ENCODE measurements around the gene SPINK14. TPM values are rescaled to one million over a fixed set of nuclear protein-coding genes. Genes with fewer than 3 reads are reported as not detected.
A peak's percentile ranks its signal among the peaks of the same experiment; 100 is the strongest.

SPINK14 gene
- total and polyA plus RNA-seq, 2 of the 13 experiments (the other 11 are each of a cell fraction or from before 2014, with no cell fraction given) = not detected

GRCh38 chr5:148147415-148147814 is 20.9 kb upstream of the SPINK14 start (continued):
- TF ChIP-seq, protein P1, sequence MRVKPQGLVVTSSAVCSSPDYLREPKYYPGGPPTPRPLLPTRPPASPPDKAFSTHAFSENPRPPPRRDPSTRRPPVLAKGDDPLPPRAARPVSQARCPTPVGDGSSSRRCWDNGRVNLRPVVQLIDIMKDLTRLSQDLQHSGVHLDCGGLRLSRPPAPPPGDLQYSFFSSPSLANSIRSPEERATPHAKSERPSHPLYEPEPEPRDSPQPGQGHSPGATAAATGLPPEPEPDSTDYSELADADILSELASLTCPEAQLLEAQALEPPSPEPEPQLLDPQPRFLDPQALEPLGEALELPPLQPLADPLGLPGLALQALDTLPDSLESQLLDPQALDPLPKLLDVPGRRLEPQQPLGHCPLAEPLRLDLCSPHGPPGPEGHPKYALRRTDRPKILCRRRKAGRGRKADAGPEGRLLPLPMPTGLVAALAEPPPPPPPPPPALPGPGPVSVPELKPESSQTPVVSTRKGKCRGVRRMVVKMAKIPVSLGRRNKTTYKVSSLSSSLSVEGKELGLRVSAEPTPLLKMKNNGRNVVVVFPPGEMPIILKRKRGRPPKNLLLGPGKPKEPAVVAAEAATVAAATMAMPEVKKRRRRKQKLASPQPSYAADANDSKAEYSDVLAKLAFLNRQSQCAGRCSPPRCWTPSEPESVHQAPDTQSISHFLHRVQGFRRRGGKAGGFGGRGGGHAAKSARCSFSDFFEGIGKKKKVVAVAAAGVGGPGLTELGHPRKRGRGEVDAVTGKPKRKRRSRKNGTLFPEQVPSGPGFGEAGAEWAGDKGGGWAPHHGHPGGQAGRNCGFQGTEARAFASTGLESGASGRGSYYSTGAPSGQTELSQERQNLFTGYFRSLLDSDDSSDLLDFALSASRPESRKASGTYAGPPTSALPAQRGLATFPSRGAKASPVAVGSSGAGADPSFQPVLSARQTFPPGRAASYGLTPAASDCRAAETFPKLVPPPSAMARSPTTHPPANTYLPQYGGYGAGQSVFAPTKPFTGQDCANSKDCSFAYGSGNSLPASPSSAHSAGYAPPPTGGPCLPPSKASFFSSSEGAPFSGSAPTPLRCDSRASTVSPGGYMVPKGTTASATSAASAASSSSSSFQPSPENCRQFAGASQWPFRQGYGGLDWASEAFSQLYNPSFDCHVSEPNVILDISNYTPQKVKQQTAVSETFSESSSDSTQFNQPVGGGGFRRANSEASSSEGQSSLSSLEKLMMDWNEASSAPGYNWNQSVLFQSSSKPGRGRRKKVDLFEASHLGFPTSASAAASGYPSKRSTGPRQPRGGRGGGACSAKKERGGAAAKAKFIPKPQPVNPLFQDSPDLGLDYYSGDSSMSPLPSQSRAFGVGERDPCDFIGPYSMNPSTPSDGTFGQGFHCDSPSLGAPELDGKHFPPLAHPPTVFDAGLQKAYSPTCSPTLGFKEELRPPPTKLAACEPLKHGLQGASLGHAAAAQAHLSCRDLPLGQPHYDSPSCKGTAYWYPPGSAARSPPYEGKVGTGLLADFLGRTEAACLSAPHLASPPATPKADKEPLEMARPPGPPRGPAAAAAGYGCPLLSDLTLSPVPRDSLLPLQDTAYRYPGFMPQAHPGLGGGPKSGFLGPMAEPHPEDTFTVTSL (CRISPR knock-in tag; IDR thresholded peaks at IDR 0.05; ENCODE audit: borderline replicate concordance) = peak; percentile 88
- TF ChIP-seq ZMYM3 (CRISPR knock-in tag; IDR thresholded peaks at IDR 0.05) = no peak
- TF ChIP-seq ZNF747 (CRISPR knock-in tag; IDR thresholded peaks at IDR 0.05; ENCODE audit: borderline replicate concordance) = no peak
- no peak for TF ChIP-seq HDAC1 (CRISPR knock-in tag; IDR thresholded peaks at IDR 0.05)
- no peak for TF ChIP-seq CBFB (CRISPR knock-in tag; IDR thresholded peaks at IDR 0.05)
- no peak for TF ChIP-seq SATB2 (CRISPR knock-in tag; IDR thresholded peaks at IDR 0.05)
- no peak for TF ChIP-seq GATA4 (IDR thresholded peaks at IDR 0.05; ENCODE audit: borderline replicate concordance, low read depth)
- TF ChIP-seq, protein P2, sequence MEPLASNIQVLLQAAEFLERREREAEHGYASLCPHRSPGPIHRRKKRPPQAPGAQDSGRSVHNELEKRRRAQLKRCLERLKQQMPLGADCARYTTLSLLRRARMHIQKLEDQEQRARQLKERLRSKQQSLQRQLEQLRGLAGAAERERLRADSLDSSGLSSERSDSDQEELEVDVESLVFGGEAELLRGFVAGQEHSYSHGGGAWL (CRISPR knock-in tag; IDR thresholded peaks at IDR 0.05) = no peak
- peak; percentile 46; the same call in 1 of the 2 replicates for TF ChIP-seq CEBPG (CRISPR knock-in tag; IDR thresholded peaks at IDR 0.05)
- TF ChIP-seq ATF6 (CRISPR knock-in tag; conservative IDR thresholded peaks at IDR 0.05) = no peak
- TF ChIP-seq ETV5 (CRISPR knock-in tag; IDR thresholded peaks at IDR 0.05; ENCODE audit: borderline replicate concordance) = no peak
- TF ChIP-seq ZFP1 (CRISPR knock-in tag; IDR thresholded peaks at IDR 0.05) = no peak
- no peak for TF ChIP-seq ZNF44 (CRISPR knock-in tag; IDR thresholded peaks at IDR 0.05)
- TF ChIP-seq HES4 (CRISPR knock-in tag; IDR thresholded peaks at IDR 0.05; ENCODE audit: borderline replicate concordance) = no peak
- TF ChIP-seq RARA (CRISPR knock-in tag; IDR thresholded peaks at IDR 0.05) = peak; percentile 45; the same call in 1 of the 2 replicates
- TF ChIP-seq U2AF1 (optimal IDR thresholded peaks at IDR 0.05; ENCODE audit: low read depth, low read length) = no peak
- TF ChIP-seq ZNF431 (CRISPR knock-in tag; IDR thresholded peaks at IDR 0.05; ENCODE audit: borderline replicate concordance, low read depth) = no peak
- TF ChIP-seq GTF2F1 (IDR thresholded peaks at IDR 0.05; ENCODE audit: low read length) = no peak
- TF ChIP-seq ZNF780A (CRISPR knock-in tag; IDR thresholded peaks at IDR 0.05) = no peak
- TF ChIP-seq, protein P3, sequence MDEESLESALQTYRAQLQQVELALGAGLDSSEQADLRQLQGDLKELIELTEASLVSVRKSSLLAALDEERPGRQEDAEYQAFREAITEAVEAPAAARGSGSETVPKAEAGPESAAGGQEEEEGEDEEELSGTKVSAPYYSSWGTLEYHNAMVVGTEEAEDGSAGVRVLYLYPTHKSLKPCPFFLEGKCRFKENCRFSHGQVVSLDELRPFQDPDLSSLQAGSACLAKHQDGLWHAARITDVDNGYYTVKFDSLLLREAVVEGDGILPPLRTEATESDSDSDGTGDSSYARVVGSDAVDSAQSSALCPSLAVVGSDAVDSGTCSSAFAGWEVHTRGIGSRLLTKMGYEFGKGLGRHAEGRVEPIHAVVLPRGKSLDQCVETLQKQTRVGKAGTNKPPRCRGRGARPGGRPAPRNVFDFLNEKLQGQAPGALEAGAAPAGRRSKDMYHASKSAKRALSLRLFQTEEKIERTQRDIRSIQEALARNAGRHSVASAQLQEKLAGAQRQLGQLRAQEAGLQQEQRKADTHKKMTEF (CRISPR knock-in tag; IDR thresholded peaks at IDR 0.05) = no peak
- no peak for TF ChIP-seq ZNF30 (CRISPR knock-in tag; IDR thresholded peaks at IDR 0.05)
- TF ChIP-seq HMG20A (CRISPR knock-in tag; IDR thresholded peaks at IDR 0.05; ENCODE audit: borderline replicate concordance) = peak; percentile 64; the same call in 1 of the 2 replicates
- TF ChIP-seq ZNF652 (CRISPR knock-in tag; IDR thresholded peaks at IDR 0.05; ENCODE audit: borderline replicate concordance, low read depth) = no peak
- TF ChIP-seq ZNF205 (CRISPR knock-in tag; IDR thresholded peaks at IDR 0.05) = 0 out of 2 replicates have a peak, but pooled peaks have one; percentile 44
